Measurements from ENCODE around the gene BTNL9.
"Not testable (repeated sequence)": the region's sequence is repeated elsewhere in the genome, so short reads cannot be mapped to it uniquely, and the experiment has no call there.

BTNL9 gene

DNA sequence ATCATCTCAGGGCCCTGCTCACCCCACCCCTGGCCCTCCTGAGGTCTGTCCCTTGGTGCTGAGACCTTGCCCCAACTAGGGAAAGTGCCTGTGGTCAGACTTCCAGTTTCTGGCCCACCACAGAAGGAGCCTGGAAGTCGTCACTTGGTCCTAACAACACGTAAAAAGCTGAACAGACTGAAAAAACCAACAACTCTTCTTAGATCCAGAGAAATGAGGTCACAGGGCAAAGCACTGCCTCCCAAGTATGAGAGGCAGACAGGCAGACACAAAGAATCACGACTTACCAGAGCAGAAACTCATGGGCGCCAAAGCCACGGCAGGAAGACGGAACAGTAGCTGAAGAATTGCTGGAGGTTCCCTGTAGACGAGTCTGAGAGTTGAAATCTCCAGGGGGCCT lies 52.4 kb downstream of the BTNL9 start:
- no peak overlapping the region for H3K4me3 ChIP-seq (ENCODE audit: low read length)
- DNase-seq (ENCODE audit: low read depth) = no peak
- TF ChIP-seq, protein P1, sequence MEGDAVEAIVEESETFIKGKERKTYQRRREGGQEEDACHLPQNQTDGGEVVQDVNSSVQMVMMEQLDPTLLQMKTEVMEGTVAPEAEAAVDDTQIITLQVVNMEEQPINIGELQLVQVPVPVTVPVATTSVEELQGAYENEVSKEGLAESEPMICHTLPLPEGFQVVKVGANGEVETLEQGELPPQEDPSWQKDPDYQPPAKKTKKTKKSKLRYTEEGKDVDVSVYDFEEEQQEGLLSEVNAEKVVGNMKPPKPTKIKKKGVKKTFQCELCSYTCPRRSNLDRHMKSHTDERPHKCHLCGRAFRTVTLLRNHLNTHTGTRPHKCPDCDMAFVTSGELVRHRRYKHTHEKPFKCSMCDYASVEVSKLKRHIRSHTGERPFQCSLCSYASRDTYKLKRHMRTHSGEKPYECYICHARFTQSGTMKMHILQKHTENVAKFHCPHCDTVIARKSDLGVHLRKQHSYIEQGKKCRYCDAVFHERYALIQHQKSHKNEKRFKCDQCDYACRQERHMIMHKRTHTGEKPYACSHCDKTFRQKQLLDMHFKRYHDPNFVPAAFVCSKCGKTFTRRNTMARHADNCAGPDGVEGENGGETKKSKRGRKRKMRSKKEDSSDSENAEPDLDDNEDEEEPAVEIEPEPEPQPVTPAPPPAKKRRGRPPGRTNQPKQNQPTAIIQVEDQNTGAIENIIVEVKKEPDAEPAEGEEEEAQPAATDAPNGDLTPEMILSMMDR (IDR thresholded peaks at IDR 0.05; ENCODE audit: insufficient read depth, low read depth, low read length, missing control alignments) = no peak

DNA sequence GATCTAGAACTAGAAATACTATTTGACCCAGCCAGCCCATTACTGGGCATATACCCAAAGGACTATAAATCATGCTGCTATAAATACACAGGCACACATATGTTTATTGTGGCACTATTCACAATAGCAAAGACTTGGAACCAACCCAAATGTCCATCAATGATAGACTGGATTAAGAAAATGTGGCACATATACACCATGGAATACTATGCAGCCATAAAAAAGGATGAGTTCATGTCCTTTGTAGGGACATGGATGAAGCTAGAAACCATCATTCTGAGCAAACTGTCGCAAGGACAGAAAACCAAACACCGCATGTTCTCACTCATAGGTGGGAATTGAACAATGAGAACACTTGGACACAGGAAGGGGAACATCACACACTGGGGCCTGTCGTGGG lies 55.1 kb downstream of the BTNL9 start:
- DNase-seq (ENCODE audit: low read depth); H3K4me3 ChIP-seq (ENCODE audit: low read length): not testable (repeated sequence)

DNA sequence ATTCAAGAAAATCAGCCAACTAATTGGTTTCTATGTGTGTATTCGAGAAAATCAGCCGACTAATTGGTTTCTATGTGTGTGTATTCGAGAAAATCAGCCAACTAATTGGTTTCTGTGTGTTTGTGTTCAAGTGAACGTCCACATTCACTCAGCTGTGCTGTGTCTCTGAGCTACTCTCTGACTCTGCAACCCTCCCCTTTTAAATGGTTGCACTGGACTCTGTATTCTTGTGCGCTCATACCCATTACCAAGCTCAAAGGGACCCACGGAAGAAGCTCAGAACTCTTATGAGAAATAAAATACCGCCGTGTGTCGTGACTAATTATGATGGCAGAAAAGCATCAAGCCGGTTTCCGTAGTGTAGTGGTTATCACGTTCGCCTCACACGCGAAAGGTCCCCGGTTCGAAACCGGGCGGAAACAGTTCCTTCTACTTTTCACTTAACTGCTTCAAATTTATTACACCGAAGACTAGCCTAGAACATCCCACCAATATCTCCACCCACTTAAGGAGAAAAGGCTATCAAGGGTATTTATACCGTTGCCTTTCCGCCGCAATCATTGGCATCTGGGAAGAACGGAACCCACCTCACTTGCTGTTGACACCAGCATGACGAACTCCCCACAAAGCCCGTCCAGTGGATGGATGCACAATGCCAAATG lies 56.8 kb downstream of the BTNL9 start:
- not testable (repeated sequence) for H3K4me3 ChIP-seq (ENCODE audit: low read length); DNase-seq (ENCODE audit: low read depth)

DNA sequence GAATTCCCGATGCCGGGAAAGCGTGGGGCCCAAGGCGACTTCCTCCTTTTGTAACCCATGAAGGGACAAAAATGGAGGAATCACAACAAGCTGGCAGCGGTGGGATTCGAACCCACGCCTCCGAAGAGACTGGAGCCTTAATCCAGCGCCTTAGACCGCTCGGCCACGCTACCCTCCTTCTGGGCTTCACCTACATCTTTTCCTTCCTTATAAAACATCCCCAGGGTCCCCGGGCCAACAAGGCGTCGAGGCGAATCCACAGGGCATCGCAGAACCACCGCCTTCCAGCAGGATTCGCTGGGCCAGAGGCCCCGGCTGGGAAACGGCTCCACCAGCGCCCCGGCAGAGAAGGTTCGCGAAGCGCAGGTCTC lies 57.3 kb downstream of the BTNL9 start:
- DNase-seq (ENCODE audit: low read depth); H3K4me3 ChIP-seq (ENCODE audit: low read length): not testable (repeated sequence)

DNA sequence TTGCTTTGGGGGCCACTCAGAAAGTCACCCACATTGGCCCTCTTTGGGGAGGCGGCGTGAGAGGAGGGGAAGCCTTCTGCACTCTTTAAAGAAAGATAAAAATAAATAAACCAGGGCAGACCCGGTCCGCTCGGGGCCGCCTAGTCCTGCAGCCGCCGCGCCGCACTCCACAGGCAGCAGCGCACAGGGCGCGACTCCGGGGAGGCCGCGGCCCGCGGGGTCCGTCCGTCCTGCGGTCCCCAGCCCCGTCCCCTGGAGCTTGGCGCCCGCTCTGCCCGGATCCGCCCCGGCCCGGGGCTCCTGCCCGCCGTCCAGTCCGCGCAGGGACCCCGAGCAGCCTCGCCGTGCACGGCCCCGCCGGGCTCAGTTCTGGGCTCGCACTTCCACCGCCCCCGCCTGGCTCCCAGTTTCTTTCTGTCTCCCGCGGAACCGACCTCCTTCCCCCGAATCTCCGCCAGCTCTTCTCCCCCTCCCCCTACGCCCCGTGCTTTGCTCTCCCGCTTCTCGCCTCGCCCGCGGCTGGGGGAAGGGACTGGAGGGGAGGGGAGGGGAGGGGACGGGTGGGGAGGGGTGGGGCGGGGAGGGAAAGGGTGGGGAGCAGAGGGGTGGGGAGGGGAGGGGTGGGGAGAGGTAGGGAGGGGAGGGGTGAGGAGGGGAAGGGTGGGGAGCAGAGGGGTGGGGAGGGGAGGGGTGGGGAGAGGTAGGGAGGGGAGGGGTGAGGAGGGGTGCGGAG lies 57.9 kb downstream of the BTNL9 start:
- H3K4me3 ChIP-seq (ENCODE audit: low read length); DNase-seq (ENCODE audit: low read depth): not testable (repeated sequence)

DNA sequence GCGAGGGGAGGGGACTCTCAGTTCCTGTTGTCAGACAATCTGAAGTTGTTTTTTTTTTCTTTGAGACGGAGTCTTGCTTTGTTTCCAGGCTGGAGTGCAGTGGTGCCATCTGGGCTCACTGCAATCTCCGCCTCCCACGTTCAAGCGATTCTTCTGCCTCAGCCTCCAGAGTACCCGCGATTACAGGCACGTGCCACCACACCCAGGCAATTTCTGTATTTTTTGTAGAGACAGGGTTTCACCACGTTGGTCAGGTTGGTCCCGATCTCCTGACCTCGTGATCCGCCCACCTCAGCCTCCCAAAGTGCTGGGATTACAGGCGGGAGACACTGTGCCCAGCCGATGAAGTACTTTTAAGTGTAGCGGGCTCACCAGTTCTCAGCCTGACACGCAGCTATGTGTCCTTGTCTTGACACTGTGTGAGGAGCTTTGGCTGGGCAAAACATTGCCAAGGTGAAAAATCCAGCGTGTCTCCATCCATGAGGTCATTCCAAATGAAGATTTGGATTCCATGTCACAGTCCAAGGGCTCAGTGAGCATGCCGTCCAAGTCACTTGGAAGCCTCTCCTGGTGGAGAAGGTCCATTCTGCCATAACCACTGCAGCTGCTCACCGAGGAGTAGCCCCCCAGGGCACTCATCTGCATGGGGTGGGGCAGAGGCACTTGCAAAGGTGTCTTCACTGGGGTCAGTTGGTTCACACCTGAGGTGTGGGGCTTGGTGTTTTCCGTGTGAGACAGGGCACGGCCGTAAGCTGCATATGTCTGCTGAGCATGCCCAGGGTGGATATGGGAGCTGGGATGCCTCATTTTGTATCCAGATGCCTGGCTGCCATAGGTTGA lies 58.9 kb downstream of the BTNL9 start:
- no peak for DNase-seq (ENCODE audit: low read depth)
- no peak overlapping the region for H3K4me3 ChIP-seq (ENCODE audit: low read length)
- TF ChIP-seq, protein P1 (IDR thresholded peaks at IDR 0.05; ENCODE audit: insufficient read depth, low read depth, low read length, missing control alignments) = no peak

DNA sequence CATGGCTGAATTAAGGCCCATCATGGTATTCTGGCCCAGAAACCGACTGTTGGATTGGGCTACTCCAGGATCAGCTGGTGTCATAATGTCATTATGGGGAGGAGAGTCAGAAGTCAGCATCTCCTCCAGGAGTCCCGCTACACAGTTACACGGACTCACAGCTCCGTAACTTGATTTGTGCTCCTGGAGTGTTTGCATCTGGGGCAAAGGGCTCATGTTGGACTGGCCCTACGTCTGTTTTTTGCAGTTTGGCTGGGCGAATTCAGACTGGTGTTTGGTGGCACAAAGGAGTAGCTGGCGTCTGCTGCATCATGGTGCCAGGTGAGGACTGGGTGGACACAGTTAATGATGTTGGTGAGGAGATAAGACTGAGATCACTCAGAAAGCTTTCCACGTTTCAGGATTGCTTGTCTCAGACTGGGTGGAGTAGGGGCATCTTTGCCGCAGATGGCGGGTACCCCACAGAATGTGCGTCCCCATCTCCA lies 59.6 kb downstream of the BTNL9 start:
- TF ChIP-seq, protein P1 (IDR thresholded peaks at IDR 0.05; ENCODE audit: insufficient read depth, low read depth, low read length, missing control alignments) = no peak
- no peak for DNase-seq (ENCODE audit: low read depth)
- H3K4me3 ChIP-seq (ENCODE audit: low read length) = no peak overlapping the region

DNA sequence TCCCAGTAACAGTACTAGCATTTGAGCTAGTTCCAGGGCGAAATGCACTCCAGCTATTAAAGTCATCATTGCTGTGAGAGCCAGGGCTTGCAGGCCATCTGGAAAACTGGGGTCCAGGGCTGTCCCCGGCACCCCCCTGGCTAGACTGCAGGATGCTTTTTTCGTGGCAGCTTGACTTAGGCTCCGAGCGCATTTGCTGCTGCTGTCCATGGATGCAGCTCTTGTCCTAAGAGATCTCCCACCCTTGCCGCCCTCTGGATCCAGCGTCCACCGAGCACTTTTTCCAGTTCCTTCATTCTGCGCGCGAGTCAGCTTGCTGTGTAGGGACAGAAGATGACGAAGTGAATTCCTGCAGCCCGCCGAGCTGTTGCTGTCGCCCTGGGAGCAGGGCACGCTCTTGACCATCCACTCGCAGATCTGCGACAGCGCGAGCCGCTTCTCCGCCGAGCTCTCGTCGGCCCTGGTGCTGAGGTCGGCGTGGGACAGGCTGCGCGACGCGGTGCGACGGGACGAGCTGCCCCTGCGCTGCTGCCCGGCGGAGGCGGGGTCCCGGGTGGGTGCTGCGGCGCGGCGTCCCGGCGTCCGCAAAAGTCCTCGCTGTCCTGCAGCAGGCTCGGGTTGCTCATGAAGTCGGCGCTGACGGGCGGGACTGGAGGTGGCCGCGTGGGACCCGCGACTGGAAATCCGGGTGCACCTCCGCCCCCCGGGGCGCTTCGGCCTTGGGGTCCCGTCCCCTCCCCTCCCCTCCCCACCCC lies 60.2 kb downstream of the BTNL9 start:
- no peak overlapping the region for H3K4me3 ChIP-seq (ENCODE audit: low read length)
- no peak for DNase-seq (ENCODE audit: low read depth)
- TF ChIP-seq, protein P1 (IDR thresholded peaks at IDR 0.05; ENCODE audit: insufficient read depth, low read depth, low read length, missing control alignments) = no peak

DNA sequence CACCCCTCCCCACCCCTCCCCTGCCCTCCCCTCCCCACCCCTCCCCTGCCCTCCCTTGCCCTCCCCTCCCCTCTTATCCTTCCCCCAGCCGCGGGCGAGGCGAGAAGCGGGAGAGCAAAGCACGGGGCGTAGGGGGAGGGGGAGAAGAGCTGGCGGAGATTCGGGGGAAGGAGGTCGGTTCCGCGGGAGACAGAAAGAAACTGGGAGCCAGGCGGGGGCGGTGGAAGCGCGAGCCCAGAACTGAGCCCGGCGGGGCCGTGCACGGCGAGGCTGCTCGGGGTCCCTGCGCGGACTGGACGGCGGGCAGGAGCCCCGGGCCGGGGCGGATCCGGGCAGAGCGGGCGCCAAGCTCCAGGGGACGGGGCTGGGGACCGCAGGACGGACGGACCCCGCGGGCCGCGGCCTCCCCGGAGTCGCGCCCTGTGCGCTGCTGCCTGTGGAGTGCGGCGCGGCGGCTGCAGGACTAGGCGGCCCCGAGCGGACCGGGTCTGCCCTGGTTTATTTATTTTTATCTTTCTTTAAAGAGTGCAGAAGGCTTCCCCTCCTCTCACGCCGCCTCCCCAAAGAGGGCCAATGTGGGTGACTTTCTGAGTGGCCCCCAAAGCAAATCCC lies 61.1 kb downstream of the BTNL9 start:
- not testable (repeated sequence) for DNase-seq (ENCODE audit: low read depth); H3K4me3 ChIP-seq (ENCODE audit: low read length)

DNA sequence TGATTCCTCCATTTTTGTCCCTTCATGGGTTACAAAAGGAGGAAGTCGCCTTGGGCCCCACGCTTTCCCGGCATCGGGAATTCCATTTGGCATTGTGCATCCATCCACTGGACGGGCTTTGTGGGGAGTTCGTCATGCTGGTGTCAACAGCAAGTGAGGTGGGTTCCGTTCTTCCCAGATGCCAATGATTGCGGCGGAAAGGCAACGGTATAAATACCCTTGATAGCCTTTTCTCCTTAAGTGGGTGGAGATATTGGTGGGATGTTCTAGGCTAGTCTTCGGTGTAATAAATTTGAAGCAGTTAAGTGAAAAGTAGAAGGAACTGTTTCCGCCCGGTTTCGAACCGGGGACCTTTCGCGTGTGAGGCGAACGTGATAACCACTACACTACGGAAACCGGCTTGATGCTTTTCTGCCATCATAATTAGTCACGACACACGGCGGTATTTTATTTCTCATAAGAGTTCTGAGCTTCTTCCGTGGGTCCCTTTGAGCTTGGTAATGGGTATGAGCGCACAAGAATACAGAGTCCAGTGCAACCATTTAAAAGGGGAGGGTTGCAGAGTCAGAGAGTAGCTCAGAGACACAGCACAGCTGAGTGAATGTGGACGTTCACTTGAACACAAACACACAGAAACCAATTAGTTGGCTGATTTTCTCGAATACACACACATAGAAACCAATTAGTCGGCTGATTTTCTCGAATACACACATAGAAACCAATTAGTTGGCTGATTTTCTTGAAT lies 62.0 kb downstream of the BTNL9 start:
- not testable (repeated sequence) for H3K4me3 ChIP-seq (ENCODE audit: low read length); DNase-seq (ENCODE audit: low read depth)

DNA sequence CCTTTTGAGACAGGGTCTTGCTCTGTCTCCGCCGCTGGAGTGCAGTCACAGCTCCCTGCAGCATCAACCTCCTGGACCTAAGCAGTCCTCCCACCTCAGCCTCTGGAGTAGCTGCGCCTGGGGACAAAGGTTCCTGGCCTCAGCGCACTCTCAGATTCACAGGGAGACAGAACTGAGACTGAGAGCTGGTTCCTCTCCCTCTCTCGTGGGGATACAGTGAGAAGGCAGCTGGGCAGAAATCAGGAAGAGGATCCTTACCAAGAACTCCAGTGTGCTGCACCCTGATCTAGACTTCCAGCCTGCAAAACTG lies 64.1 kb downstream of the BTNL9 start:
- not testable (repeated sequence) for H3K4me3 ChIP-seq (ENCODE audit: low read length); DNase-seq (ENCODE audit: low read depth)

Data from epithelial cell of esophagus (primary cell).